ENCODE measurements around the gene PDLIM1. TPM values are rescaled to one million over a fixed set of nuclear protein-coding genes. Genes with fewer than 3 reads are reported as not detected.

The PDLIM1 gene
- total and polyA plus RNA-seq, 2 of the 8 experiments (the other 6 are each of a cell fraction or from before 2014, with no cell fraction given), result 169 to 245 TPM

GRCh38 chr10:95332666-95333249 is 42.0 kb upstream of the PDLIM1 start:
- Histone ChIP-seq H2AFZ (ENCODE audit: low read length) (no peak overlapping the region), H2BK20ac (ENCODE audit: low read length) (no peak overlapping the region), H2AK5ac (ENCODE audit: low read depth, low read length) (no peak overlapping the region), H3K4me3 (ENCODE audit: extremely low read depth in 1 of 4, insufficient read depth in 2 of 4, low read depth in 3 of 4, low read length in 4 of 4) (no peak overlapping the region), H2BK120ac (replicated peaks; ENCODE audit: low read depth, low read length) (no peak overlapping the region), H4K91ac (replicated peaks; ENCODE audit: insufficient read length, low read length) (no peak overlapping the region), H3K36me3 (ENCODE audit: control insufficient read depth in 2 of 4, insufficient read depth in 4 of 4, low read length in 3 of 4) (no peaks in the 10 kb centered on the region; a peak in 1 of 8 replicates), H3K9me3 (ENCODE audit: insufficient read depth in 2 of 2, low read depth in 1 of 2, low read length in 1 of 2) (no peaks in the 10 kb centered on the region), H3K23me2 (ENCODE audit: low read depth, low read length) (no peaks in the 10 kb centered on the region), H3K14ac (ENCODE audit: insufficient read length) (no peak overlapping the region), H3K56ac (replicated peaks; ENCODE audit: insufficient read length, low read depth, low read length) (no peak overlapping the region), H4K20me1 (replicated peaks in 1 of 2; ENCODE audit: control insufficient read depth in 1 of 2, insufficient read depth in 2 of 2, low read length in 2 of 2) (peaks cover 0 to 2% of the 10 kb centered on the region in 2 experiments), H3K27ac (ENCODE audit: low read depth, low read length) (no peak overlapping the region), H3K4me1 (replicated peaks in 1 of 4; ENCODE audit: control insufficient read depth in 3 of 4, insufficient read depth in 4 of 4, low read length in 3 of 4) (peaks cover 0 to 8% (median 0%) of the 10 kb centered on the region in 4 experiments; a peak in 1 of 7 replicates), H4K8ac (ENCODE audit: extremely low read depth, insufficient read depth, low read length) (0 out of 2 replicates have a peak overlapping the region, but pooled peaks have one; percentile 7), H4K5ac (ENCODE audit: insufficient read length, low read depth, low read length) (no peak overlapping the region), H3K79me2 (ENCODE audit: control insufficient read depth in 1 of 2, insufficient read depth in 2 of 2, low read length in 2 of 2) (no peaks in the 10 kb centered on the region), H3K27me3 (replicated peaks in 1 of 4; ENCODE audit: control insufficient read depth in 3 of 4, extremely low read depth in 1 of 4, insufficient read depth in 3 of 4, low read length in 3 of 4) (no peaks in the 10 kb centered on the region), H2BK5ac (ENCODE audit: low read depth, low read length) (no peak overlapping the region), H3K4ac (replicated peaks; ENCODE audit: insufficient read length, low read depth, low read length) (no peak overlapping the region), H3K79me1 (ENCODE audit: low read depth, low read length) (no peaks in the 10 kb centered on the region), H2BK15ac (ENCODE audit: low read length) (no peak overlapping the region), H3K9ac (replicated peaks in 1 of 4; ENCODE audit: extremely low read depth in 1 of 4, low read depth in 3 of 4, low read length in 3 of 4) (no peak overlapping the region), H3K4me2 (ENCODE audit: insufficient read depth in 1 of 2, low read depth in 2 of 2, low read length in 2 of 2) (no peak overlapping the region), H3K23ac (ENCODE audit: insufficient read length) (no peak overlapping the region), H2BK12ac (ENCODE audit: low read depth, low read length) (0 out of 2 replicates have a peak overlapping the region, but pooled peaks have one; percentile 60), H3K18ac (ENCODE audit: extremely low read depth, low read length) (0 out of 2 replicates have a peak overlapping the region, but pooled peaks have one; percentile 9)
- DNase-seq (ENCODE audit: low read depth in 1 of 2, low spot score in 2 of 2) (no peak), FAIRE-seq (no peak)
- TF ChIP-seq SIX5 (IDR thresholded peaks at IDR 0.05; ENCODE audit: low read depth, low read length) (no peak), NANOG (IDR thresholded peaks at IDR 0.05; ENCODE audit: insufficient read depth, low read depth, low read length, poor library complexity, severe bottlenecking) (no peak), FOSL1 (IDR thresholded peaks at IDR 0.05; ENCODE audit: insufficient read depth, low read depth, low read length) (no peak), BACH1 (IDR thresholded peaks at IDR 0.05; ENCODE audit: low read length) (no peak), CTBP2 (IDR thresholded peaks at IDR 0.05; ENCODE audit: borderline replicate concordance, insufficient read depth, insufficient read length, low read length) (no peak)
- TF ChIP-seq, protein P1, sequence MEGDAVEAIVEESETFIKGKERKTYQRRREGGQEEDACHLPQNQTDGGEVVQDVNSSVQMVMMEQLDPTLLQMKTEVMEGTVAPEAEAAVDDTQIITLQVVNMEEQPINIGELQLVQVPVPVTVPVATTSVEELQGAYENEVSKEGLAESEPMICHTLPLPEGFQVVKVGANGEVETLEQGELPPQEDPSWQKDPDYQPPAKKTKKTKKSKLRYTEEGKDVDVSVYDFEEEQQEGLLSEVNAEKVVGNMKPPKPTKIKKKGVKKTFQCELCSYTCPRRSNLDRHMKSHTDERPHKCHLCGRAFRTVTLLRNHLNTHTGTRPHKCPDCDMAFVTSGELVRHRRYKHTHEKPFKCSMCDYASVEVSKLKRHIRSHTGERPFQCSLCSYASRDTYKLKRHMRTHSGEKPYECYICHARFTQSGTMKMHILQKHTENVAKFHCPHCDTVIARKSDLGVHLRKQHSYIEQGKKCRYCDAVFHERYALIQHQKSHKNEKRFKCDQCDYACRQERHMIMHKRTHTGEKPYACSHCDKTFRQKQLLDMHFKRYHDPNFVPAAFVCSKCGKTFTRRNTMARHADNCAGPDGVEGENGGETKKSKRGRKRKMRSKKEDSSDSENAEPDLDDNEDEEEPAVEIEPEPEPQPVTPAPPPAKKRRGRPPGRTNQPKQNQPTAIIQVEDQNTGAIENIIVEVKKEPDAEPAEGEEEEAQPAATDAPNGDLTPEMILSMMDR (IDR thresholded peaks at IDR 0.05; ENCODE audit: control extremely low read depth in 1 of 3, insufficient read depth in 1 of 3, low read depth in 1 of 3, low read length in 3 of 3), result no peak
- TF ChIP-seq, protein P2, sequence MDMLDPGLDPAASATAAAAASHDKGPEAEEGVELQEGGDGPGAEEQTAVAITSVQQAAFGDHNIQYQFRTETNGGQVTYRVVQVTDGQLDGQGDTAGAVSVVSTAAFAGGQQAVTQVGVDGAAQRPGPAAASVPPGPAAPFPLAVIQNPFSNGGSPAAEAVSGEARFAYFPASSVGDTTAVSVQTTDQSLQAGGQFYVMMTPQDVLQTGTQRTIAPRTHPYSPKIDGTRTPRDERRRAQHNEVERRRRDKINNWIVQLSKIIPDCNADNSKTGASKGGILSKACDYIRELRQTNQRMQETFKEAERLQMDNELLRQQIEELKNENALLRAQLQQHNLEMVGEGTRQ (IDR thresholded peaks at IDR 0.05; ENCODE audit: low read length), result no peak
- TF ChIP-seq, protein P3, sequence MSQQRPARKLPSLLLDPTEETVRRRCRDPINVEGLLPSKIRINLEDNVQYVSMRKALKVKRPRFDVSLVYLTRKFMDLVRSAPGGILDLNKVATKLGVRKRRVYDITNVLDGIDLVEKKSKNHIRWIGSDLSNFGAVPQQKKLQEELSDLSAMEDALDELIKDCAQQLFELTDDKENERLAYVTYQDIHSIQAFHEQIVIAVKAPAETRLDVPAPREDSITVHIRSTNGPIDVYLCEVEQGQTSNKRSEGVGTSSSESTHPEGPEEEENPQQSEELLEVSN (IDR thresholded peaks at IDR 0.05), result no peak
- POLR2A ChIA-PET (ENCODE audit: partially characterized antibody), result no interaction called here
- 88% methylated on average over 4 of the region's 4 CpGs; no CpG with 5 or more reads in 1 of the 2 experiments for WGBS, 2 experiments (ENCODE audit: extremely low coverage in 1 of 2, insufficient coverage in 1 of 2, insufficient read length in 1 of 2, insufficient replicate concordance in 2 of 2, low coverage in 1 of 2, low lambda C conversion rate in 2 of 2, missing lambda C conversion rate in 1 of 2)
- CTCF ChIA-PET (ENCODE audit: partially characterized antibody), result interaction anchor here (0.8 to 1.9 kb wide), 8 partner anchors 9 to 90 kb away, joined by 3 to 5 read pairs (median 4); no protein-coding TSS in a partner anchor

Data from H1 (cell line).